ENCODE results near the gene SLC25A21.
"Not testable (repeated sequence)": the region's sequence is repeated elsewhere in the genome, so short reads cannot be mapped to it uniquely, and the experiment has no call there.

The SLC25A21 gene

GRCh38 chr14:37083599-37083998 is 88.8 kb downstream of the SLC25A21 start:
- H3K27ac ChIP-seq, result no peak overlapping the region
- H3K36me3 ChIP-seq (ENCODE audit: insufficient read depth, low read length), result no peaks in the 10 kb centered on the region
- no peaks in the 10 kb centered on the region for H3K9me3 ChIP-seq (ENCODE audit: low read depth, low read length)
- TF ChIP-seq FOXP2 (optimal IDR thresholded peaks at IDR 0.05; ENCODE audit: control extremely low read depth, extremely low read length, insufficient read depth) (no peak), EZH2 (IDR thresholded peaks at IDR 0.05) (no peak), POLR2AphosphoS5 (IDR thresholded peaks at IDR 0.05; ENCODE audit: borderline replicate concordance, low read depth, low read length) (no peak)
- H3K4me3 ChIP-seq, result no peak overlapping the region
- H3K9ac ChIP-seq (ENCODE audit: insufficient read length), result no peak overlapping the region
- DNase-seq (ENCODE audit: low read depth, low spot score), result no peak

DNA sequence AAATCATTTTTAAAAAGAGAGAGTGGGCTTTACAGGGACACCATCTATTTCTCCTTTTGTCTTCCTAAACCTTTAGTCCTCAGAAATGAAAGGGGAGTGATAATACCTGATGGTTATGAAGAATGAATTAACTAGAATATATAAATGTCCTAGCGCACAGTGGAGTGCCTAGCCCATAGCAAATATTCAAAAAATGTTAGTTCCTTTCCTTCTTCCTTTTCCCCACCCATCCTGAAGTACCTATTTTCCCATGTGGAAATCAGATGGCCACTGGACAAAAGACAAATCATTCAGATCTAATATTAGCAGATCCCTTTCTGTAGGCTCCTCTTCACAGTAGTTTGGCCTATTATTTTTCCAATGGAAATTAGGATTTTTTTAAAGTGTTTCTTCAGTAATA is 90.0 kb downstream of the SLC25A21 start:
- H3K36me3 ChIP-seq (ENCODE audit: insufficient read depth, low read length), result no peaks in the 10 kb centered on the region
- no peak overlapping the region for H3K4me3 ChIP-seq
- H3K9me3 ChIP-seq (ENCODE audit: low read depth, low read length), result no peaks in the 10 kb centered on the region
- no peak overlapping the region for H3K27ac ChIP-seq
- no peak for DNase-seq (ENCODE audit: low read depth, low spot score)
- H3K9ac ChIP-seq (ENCODE audit: insufficient read length), result no peak overlapping the region
- no peak for TF ChIP-seq POLR2AphosphoS5 (IDR thresholded peaks at IDR 0.05; ENCODE audit: borderline replicate concordance, low read depth, low read length)
- no peak for TF ChIP-seq EZH2 (IDR thresholded peaks at IDR 0.05)

- Histone ChIP-seq H3K27ac (no peak overlapping the region), H3K9ac (ENCODE audit: insufficient read length) (no peak overlapping the region), H3K4me3 (no peak overlapping the region), H3K9me3 (ENCODE audit: low read depth, low read length) (no peaks in the 10 kb centered on the region), H3K36me3 (ENCODE audit: insufficient read depth, low read length) (no peaks in the 10 kb centered on the region)
- DNase-seq (ENCODE audit: low read depth, low spot score), result no peak
- TF ChIP-seq POLR2AphosphoS5 (IDR thresholded peaks at IDR 0.05; ENCODE audit: borderline replicate concordance, low read depth, low read length) (no peak), EZH2 (IDR thresholded peaks at IDR 0.05) (no peak), FOXP2 (optimal IDR thresholded peaks at IDR 0.05; ENCODE audit: control extremely low read depth, extremely low read length, insufficient read depth) (no peak)
Observed at GRCh38 chr14:37081856-37082255, 90.5 kb downstream of the SLC25A21 start.

DNA sequence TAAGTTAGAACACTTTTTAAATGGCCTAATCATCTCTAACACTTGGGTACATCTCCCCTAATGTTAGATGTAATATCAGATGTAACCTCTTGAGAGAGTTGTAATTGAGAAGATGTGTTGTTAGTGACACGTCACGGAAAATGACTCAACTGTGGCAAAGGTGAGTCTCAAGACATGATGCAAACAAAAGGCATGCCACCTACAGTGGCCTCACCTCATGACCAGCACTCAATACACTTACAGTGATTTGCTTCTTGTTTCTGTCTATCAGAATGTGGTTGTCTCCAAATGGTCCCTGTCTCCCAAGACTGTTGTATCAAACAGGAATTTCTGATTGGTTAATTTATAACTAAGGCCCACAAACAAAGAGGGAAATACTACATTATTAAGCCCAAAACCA is 91.2 kb downstream of the SLC25A21 start:
- no peak for TF ChIP-seq EZH2 (IDR thresholded peaks at IDR 0.05)
- no peak for TF ChIP-seq POLR2AphosphoS5 (IDR thresholded peaks at IDR 0.05; ENCODE audit: borderline replicate concordance, low read depth, low read length)
- no peak for TF ChIP-seq FOXP2 (optimal IDR thresholded peaks at IDR 0.05; ENCODE audit: control extremely low read depth, extremely low read length, insufficient read depth)
- H3K9me3 ChIP-seq (ENCODE audit: low read depth, low read length), result no peaks in the 10 kb centered on the region
- no peak overlapping the region for H3K4me3 ChIP-seq
- H3K27ac ChIP-seq, result no peak overlapping the region
- DNase-seq (ENCODE audit: low read depth, low spot score), result no peak
- no peak overlapping the region for H3K9ac ChIP-seq (ENCODE audit: insufficient read length)
- H3K36me3 ChIP-seq (ENCODE audit: insufficient read depth, low read length), result no peaks in the 10 kb centered on the region

GRCh38 chr14:37078131-37078530 is 94.3 kb downstream of the SLC25A21 start:
- Histone ChIP-seq H3K27ac (no peak overlapping the region), H3K9me3 (ENCODE audit: low read depth, low read length) (no peaks in the 10 kb centered on the region), H3K4me3 (no peak overlapping the region), H3K9ac (ENCODE audit: insufficient read length) (no peak overlapping the region), H3K36me3 (ENCODE audit: insufficient read depth, low read length) (no peaks in the 10 kb centered on the region)
- DNase-seq (ENCODE audit: low read depth, low spot score), result no peak
- TF ChIP-seq POLR2AphosphoS5 (IDR thresholded peaks at IDR 0.05; ENCODE audit: borderline replicate concordance, low read depth, low read length) (no peak), FOXP2 (optimal IDR thresholded peaks at IDR 0.05; ENCODE audit: control extremely low read depth, extremely low read length, insufficient read depth) (no peak), EZH2 (IDR thresholded peaks at IDR 0.05) (no peak)

- DNase-seq (ENCODE audit: low read depth, low spot score), result peak; percentile 75
- H3K4me3 ChIP-seq, result peak overlapping the region; percentile 4; the same call in 1 of the 2 replicates
- H3K9ac ChIP-seq (ENCODE audit: insufficient read length); H3K9me3 ChIP-seq (ENCODE audit: low read depth, low read length); H3K36me3 ChIP-seq (ENCODE audit: insufficient read depth, low read length): not testable (repeated sequence)
- H3K27ac ChIP-seq, result peak overlapping the region; percentile 26; the same call in 1 of the 2 replicates
Observed at GRCh38 chr14:37074320-37074719, 98.1 kb downstream of the SLC25A21 start.

DNA sequence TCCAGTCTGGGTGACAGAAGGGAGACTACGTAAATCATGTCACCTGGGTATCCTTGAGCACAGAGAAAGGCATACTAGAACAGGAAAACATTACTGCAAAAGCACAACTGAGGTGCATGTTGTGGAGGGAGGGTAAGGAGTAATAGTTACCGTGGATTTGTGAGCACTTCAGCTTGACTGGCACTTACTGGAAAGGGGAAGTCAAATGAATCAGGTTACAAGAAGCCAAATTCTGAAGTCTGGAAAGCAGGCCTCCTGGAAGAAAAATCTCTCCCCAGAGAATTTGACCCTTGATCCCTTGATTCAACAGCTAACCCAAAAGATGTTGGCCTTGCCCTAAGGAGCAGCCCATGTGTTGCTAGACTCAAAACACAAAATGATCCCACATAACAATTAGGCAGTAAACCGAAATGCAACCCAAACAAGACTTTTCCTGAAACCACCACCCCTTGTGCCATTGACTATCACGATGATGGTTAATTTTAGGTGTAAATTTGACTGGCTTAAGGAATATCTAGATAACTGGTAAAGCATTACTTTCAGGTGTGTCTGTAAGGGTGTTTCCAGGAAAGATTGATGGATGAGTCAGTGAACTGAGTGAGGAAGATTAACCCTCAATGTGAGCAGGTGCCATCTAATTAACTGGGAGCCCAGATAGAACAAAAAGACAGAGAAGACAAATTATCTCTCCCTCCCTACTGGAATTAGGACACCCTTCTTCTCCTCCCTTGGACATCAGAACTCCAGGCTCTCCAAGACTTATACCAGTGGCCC is 108.8 kb downstream of the SLC25A21 start:
- Histone ChIP-seq H3K36me3 (ENCODE audit: insufficient read depth, low read length) (no peaks in the 10 kb centered on the region), H3K9ac (ENCODE audit: insufficient read length) (no peak overlapping the region), H3K9me3 (ENCODE audit: low read depth, low read length) (no peaks in the 10 kb centered on the region), H3K27ac (no peak overlapping the region), H3K4me3 (no peak overlapping the region)
- DNase-seq (ENCODE audit: low read depth, low spot score), result no peak
- TF ChIP-seq FOXP2 (optimal IDR thresholded peaks at IDR 0.05; ENCODE audit: control extremely low read depth, extremely low read length, insufficient read depth) (no peak), EZH2 (IDR thresholded peaks at IDR 0.05) (no peak), POLR2AphosphoS5 (IDR thresholded peaks at IDR 0.05; ENCODE audit: borderline replicate concordance, low read depth, low read length) (no peak)

- H3K4me3 ChIP-seq, result no peak overlapping the region
Observed at GRCh38 chr14:37062191-37062803, 110.1 kb downstream of the SLC25A21 start.

GRCh38 chr14:37061697-37062096 is 110.7 kb downstream of the SLC25A21 start:
- Histone ChIP-seq H3K4me3 (no peak overlapping the region), H3K9ac (ENCODE audit: insufficient read length) (no peak overlapping the region), H3K27ac (no peak overlapping the region), H3K36me3 (ENCODE audit: insufficient read depth, low read length) (no peaks in the 10 kb centered on the region), H3K9me3 (ENCODE audit: low read depth, low read length) (no peaks in the 10 kb centered on the region)
- TF ChIP-seq FOXP2 (optimal IDR thresholded peaks at IDR 0.05; ENCODE audit: control extremely low read depth, extremely low read length, insufficient read depth) (no peak), POLR2AphosphoS5 (IDR thresholded peaks at IDR 0.05; ENCODE audit: borderline replicate concordance, low read depth, low read length) (no peak), EZH2 (IDR thresholded peaks at IDR 0.05) (no peak)
- DNase-seq (ENCODE audit: low read depth, low spot score), result no peak

More at GRCh38 chr14:37062191-37062803, 110.1 kb downstream of the SLC25A21 start:
- H3K9me3 ChIP-seq (ENCODE audit: low read depth, low read length), result no peaks in the 10 kb centered on the region
- DNase-seq (ENCODE audit: low read depth, low spot score), result no peak
- no peak overlapping the region for H3K9ac ChIP-seq (ENCODE audit: insufficient read length)
- no peak overlapping the region for H3K27ac ChIP-seq
- no peak for TF ChIP-seq EZH2 (IDR thresholded peaks at IDR 0.05)
- no peak for TF ChIP-seq POLR2AphosphoS5 (IDR thresholded peaks at IDR 0.05; ENCODE audit: borderline replicate concordance, low read depth, low read length)
- no peak for TF ChIP-seq FOXP2 (optimal IDR thresholded peaks at IDR 0.05; ENCODE audit: control extremely low read depth, extremely low read length, insufficient read depth)
- no peaks in the 10 kb centered on the region for H3K36me3 ChIP-seq (ENCODE audit: insufficient read depth, low read length)

Measured in SK-N-MC (cell line).